ENCODE results near the gene INCA1.

Gene INCA1

DNA sequence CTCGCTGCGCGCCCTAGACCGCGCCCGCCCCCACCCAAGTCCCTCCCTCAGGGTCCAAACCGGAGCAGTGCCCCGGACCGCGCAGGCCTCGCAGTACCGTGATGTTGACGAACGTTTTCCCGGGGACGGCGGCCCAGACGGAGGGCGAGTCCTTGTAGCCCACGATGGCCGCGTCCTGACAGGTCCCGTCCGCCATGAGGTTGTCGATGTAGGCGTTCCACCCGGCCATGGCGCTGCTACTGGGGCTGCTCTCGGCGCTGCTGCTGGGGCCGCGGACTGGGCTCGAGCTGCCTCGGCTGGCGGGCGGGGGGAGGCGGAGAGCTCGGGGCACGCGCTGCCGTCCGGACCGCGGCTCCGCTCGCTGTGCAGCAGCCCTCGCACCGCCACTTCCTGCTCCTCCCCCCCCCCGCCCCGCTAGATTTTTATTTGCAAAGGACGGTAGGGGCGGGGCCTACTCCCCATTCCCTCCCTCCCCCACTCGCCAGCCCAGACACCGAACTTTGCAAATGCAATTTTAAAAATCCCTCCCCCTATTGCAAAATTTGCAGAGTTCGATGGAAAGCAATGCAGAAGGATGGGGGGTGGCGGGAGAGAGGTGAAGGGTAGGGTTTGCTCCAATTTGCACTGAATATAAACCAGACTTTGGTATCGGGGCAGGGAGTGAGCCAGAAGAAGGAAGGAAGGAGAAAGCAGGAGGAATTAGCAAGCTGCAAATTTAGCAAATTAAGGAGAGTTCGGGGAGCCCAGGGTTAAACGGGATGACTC is 49.0 kb downstream of the INCA1 start, which contains the start of gene PFN1:
TSS of gene PFN1 (minus strand) at position 365 of the 765 bp plus-strand sequence. CDS start at position 229, 136 bp downstream.
- peak; percentile 74 for DNase-seq (ENCODE audit: low spot score)

DNA sequence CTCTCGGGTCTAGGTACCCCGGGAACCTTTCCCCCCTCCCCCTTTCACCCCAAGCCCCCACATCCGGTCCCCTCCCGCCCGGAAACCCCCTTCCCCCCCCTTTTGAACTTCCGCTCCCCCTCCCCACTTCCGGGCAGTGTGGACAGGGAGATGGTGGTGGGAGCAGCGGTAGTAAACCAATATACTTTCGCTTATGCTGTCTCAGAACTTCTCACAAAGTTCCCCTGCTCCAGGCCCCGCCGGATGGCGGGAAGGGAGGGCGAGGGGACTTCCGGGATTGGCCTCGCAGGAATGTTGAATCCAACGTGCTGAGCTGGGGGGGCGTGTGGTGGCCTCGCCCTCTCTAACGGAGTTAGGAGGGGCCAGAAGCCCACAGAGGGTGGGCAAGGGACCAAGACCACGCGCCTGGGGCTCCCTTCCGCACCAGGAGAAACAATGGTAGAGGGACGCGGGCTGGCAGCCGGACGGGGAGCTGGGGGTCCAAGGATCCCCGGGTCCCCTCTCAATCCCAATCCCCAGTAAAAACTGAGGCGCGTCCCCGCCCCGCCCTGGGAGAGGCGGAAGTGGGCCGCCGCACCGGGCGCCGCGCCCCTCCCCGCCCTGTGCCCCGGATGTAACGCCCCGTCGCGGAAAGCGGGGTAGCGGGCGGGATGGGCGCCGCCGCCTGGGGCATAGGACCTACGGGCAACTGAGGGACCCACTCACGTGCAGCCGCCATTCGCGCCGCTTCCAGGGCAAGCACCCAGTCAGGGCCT is 49.7 kb downstream of the INCA1 start:
- no peak for DNase-seq (ENCODE audit: low spot score)

GRCh38 chr17:4947010-4947410 is 50.3 kb downstream of the INCA1 start:
- no peak for DNase-seq (ENCODE audit: low spot score)

DNA sequence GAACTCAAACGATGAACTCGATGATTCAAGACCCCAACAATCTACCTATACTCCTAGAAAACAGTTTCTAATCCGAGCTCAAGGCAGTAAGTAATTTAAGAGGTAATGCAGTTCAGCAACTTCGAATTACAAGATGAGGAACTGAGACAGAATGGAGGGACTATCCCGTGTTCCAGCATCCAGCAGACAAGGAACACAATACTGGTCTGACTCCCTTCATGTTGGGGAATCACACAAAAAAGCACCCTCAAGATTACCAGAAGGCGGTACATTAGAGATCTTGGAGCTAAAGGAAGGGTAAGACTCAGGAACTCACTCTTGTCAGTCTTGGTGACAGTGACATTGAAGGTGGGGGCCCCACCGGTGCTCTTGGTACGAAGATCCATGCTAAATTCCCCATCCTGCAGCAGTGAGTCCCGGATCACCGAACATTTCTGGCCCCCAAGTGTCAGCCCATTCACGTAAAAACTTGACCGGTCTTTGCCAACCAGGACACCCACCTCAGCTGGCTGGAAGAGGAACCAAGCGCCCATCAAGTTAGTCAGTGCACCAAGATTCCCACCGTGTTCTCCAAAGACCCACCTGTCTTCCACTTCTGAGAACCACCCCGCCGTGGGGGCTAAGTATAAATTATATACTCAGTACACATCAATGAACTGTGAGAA is 50.9 kb downstream of the INCA1 start:
- DNase-seq (ENCODE audit: low spot score), result no peak

- no peak for DNase-seq (ENCODE audit: low spot score)
These were observed 51.4 kb downstream of the INCA1 start for GRCh38 chr17:4945944-4946280.

DNA sequence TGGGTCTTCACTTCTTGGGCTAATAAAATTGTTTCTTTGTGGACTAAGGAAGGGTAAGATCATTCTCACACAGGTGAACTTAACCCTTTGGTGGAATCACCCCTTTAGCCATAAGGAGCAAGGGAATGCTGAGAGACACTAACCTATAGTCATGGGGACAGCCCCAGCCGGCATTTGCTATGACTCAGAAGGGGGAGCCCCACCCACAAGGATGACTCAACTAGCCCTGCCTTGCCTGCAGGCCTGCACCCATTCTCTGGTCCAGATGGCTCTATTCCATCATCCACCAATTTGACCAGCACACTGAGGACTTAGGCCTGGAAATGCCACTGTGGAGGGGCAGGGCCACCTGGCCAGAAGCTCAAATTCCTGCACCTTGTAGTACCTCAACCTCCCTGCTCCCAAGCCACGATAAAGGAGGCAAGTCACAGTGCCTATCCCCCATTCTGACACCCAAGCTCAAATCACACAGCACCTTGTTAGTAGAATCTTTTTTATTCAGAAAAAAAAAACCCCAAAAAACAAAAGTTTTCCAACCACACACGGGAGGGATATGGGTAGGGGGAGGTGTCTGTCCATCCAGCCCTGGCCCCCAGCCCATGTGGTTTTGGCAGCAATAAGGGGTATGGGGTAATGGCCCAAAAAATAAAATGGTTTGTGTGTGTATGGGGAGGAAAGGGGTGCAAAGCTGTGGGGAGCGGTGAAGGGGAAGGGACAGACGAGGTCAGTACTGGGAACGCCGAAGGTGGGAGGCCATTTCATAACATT is 52.0 kb downstream of the INCA1 start:
- peak; percentile 79 for DNase-seq (ENCODE audit: low spot score)

- no peak for DNase-seq (ENCODE audit: low spot score)
These were observed 52.7 kb downstream of the INCA1 start for GRCh38 chr17:4944554-4945175.

DNA sequence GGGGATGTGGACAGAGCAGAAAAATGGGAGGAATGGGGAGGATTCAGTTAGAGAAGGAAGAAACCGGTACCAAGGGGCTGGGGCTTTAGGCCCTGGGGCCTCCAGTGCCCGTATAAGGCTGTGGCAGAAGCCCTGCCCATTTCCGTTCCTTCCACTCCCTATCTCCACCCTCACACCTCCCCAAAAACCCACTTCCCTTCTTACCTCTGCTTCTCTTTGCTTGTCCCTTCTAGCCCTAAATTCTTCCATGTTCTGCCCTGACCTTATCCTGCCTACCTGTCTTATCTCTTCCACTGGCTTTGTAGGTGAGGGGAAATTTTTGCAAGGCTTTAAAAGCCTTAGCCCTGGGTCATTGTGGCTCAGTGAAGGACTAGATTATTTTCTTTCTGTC is 53.2 kb downstream of the INCA1 start:
- no peak for DNase-seq (ENCODE audit: low spot score)

DNA sequence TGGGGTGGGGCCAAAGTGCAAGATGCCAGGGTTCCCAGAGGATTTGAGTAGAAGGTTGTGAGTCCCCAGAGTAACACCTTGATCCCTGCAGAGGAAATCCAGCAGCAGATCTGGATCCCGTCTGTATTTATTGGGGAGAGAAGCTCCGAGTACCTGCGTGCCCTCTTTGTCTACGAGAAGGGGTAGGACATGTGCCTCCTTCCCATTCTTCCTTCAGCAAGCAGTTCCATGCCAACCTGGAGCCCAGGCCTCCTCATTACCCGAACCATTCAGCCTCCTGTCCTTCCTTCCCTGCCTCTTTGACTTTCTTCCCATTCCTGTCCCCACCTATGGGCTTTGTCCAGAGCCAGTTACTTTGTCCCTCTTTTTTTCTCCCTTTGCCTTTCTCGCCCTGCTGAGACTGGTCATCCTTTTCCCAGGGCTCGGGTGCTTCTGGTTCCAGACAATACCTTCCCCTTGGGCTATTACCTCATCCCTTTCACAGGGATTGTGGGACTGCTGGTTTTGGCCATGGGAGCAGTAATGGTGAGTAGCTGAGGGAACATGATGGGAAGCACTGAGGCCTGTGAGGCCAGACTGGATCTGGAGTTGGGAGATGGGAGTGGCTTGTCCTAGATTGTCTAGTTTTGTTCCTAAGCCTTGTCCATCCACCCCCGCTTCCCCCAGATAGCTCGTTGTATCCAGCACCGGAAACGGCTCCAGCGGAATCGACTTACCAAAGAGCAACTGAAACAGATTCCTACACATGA is 54.4 kb downstream of the INCA1 start:
- DNase-seq (ENCODE audit: low spot score), result peak; percentile 13

DNA sequence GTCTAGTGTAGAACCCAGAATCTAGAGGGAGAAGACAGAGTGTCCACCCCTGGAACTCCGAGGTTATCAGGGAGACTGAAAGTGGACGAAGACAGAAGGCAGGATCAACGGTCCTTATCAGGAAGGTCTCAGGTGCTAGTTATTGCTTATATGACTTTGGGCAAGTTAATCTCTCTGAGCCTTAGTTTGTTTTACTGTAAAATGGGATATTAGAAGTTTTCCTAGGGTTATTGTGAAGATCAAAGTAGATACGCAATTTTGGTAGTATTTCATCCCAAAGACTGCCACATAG is 56.1 kb downstream of the INCA1 start:
- no peak for DNase-seq (ENCODE audit: low spot score)

- peak; percentile 21 for DNase-seq (ENCODE audit: low spot score)
These were observed 56.6 kb downstream of the INCA1 start for GRCh38 chr17:4940555-4941318.

DNA sequence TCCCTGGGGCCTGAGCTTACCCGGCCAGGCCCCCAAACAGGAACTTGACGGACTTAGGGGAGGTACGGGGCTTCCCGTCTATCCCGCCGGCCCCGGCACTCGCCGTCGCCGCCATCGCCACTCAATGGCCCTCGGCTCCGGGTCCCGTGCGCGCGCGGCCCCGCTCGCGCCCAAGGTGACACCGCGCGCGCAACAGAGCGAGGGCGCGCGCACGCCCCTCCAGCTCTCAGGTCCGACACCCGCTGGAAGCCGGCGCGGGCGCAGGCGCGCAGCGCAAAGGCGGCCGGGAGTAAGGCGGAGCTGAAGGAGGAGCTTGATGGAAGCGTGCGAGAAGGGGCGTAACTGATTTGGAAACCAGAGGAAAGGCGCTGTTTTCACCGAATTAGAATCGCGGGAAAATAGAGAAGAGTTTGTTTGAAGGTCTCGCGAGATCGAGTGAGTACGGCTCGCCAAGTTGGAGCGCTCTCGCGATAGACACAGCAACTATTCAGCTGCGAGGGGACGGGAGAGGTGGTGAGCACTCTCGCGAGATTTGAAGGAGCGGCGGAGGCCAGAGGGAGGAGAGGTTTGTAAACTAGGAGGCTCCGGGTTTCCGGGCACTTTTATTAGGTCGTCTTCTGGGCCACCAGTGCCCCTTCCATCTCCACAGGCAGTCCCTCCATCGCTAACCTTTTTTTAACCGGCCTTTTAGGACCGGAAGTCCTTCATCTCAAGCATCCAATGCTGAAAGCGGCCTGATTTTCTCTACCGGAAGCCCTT is 57.3 kb downstream of the INCA1 start, which contains the start of the genes RNF167 and SLC25A11:
TSS of gene RNF167 (plus strand) at position 473 of the 759 bp plus-strand sequence. CDS start 642 bp downstream, outside the sequence.
TSS of gene SLC25A11 (minus strand) at position 251 of the 759 bp plus-strand sequence. CDS start at position 115, 136 bp downstream.
- DNase-seq (ENCODE audit: low spot score), result peak; percentile 100

- no peak for DNase-seq (ENCODE audit: low spot score)
These were observed 57.9 kb downstream of the INCA1 start for GRCh38 chr17:4939546-4939795.

- peak; percentile 19 for DNase-seq (ENCODE audit: low spot score)
These were observed 58.4 kb downstream of the INCA1 start for GRCh38 chr17:4938688-4939545.
